GM18498 (cell line): ENCODE measurements around the gene ABCC10.

Source experiments
- ATAC-seq: cut with Tn5 transposase; IDR thresholded peaks from one replicate; pipeline ENCODE4 v1.9.1; 2021; ENCODE audit warnings: mild to moderate bottlenecking, moderate library complexity; ENCODE audit not compliant: unreplicated experiment

ABCC10 gene

DNA sequence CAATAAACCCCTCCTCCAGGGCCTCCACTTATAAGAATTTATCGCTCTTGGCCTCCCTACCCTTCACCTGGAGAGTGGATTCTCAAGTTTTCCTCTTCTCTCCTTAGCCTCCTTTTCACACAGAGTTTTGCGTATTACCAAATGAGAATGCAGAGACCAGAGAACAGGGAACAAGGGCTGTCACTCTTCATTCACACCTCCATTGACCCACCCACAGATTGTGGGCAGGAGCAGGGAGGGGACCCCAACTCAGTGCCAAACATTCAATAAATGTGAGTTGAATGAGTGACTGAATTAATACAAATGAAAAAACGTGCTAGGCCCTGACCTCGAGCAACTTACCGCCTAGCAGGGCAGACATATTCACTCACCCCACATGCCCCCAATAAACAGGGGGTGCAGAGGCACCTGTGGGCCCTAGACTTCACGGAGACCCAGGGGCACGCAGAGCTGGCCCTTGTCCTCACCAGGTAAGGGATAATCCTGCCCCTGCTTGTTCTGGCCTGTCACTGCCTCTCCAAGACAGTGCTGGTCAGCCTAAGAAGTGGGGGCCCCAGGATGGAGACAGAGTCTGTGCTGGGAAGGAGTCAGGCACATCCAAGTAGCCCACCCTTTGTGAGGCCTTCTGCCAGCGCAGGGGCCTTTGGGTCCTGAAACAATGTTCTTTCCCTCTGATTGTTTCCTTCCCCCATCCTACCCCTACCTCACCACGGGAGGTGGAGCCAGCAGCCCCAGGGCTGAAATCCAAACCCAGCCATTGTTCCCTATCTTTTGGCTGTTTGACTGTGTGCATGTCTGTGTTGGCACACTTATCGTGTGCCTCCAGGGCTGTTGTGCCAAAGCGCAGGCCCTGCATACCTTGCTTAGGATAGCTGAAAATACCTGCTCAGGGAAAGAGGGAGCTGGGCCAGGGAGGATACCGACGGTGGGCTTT, 41.7 kb downstream of the ABCC10 start:
- ATAC-seq: no peak

DNA sequence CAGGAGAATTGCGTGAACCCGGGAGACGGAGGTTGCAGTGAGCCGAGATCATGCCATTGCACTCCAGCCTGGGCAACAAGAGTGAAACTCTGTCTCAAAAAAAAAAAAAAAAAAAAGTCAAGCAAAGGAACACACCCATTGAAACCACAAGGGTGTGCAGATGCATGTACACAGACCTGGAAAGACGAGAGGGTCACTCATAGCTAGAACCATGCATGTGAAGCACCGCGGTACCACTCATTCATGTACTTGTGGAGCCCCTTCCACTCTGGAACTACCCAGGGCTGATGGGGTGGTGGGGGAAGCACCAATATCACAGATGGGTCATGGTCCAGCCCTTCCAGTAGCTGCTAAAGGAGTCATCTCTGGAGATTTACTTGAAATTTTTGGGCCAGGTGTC, 42.6 kb downstream of the ABCC10 start:
- no peak for ATAC-seq

DNA sequence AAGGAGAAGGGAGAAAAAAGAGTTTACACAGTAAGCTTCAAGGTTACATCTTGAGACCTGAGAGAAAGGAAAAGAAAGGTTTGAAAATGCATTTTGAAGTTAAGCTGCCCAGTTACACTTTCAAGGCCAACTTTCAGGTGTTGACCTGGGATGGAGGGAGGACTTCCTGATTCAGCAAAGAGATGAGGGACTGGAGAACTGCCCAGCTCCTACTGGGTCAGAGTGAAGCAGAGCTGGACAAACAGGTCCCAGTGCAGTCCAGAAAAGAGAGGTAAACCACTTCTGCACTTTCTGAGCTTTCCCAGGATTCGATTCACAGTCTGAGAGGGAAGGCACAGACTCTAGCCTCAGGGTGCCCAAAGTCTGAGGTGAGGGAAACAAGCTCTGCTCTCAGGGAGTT, 44.1 kb downstream of the ABCC10 start:
- no peak for ATAC-seq

DNA sequence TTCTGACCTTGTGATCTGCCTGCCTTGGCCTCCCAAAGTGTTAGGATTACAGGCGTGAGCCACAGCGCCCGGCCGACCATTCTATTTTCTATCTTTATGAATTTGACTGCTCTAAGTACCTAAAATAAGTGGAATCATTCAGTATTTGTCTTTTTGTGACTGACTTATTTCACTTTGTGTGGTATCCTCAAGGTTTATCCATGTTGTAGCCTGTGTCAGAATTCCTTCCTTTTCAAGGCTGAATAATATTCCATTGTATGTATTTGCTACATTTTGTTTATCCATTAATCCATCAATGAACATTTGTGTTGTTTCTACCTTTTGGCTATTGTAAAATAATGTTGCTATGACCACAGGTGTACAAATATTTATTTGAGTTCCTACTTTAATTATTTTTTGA, 45.2 kb downstream of the ABCC10 start:
- ATAC-seq: no peak

DNA sequence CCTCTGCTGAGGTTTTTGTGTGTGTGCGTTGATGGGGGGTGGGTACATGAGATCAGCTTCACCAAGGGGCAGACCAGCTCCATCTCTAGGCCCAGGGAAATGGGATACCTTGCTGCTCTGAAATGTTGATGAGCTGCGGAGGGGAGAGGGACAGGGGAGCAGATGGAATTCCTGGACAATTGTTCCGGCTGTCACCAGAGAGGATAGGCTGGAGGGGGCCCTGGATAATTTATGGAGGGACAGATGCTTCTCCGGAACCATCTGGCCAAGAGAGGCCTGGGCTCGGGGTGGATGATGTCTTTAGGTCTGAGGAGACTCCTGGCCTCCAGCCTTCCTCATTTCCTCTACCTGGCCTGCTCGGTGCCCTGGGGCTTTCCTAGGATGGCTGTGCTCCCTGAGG, 48.2 kb downstream of the ABCC10 start:
- ATAC-seq: no peak

DNA sequence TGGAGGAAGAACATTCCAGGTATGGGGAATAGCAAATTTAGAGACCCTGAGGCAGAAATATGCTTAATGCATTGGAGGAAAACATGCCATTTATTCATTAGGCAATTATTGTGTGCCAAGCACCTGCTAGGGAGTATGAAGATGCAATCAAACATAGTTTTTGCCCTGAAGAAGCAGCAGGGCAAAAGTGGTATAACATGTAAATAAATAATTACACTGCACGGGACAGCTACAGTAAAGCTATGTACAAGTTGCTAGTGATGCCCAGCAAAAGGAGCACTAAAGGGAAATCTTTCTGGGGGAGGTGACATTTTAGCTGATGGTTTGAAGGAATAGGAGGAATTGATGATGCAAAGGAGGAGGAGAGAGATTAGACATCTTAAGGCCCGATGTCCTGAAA, 49.4 kb downstream of the ABCC10 start:
- ATAC-seq: peak; percentile 11

DNA sequence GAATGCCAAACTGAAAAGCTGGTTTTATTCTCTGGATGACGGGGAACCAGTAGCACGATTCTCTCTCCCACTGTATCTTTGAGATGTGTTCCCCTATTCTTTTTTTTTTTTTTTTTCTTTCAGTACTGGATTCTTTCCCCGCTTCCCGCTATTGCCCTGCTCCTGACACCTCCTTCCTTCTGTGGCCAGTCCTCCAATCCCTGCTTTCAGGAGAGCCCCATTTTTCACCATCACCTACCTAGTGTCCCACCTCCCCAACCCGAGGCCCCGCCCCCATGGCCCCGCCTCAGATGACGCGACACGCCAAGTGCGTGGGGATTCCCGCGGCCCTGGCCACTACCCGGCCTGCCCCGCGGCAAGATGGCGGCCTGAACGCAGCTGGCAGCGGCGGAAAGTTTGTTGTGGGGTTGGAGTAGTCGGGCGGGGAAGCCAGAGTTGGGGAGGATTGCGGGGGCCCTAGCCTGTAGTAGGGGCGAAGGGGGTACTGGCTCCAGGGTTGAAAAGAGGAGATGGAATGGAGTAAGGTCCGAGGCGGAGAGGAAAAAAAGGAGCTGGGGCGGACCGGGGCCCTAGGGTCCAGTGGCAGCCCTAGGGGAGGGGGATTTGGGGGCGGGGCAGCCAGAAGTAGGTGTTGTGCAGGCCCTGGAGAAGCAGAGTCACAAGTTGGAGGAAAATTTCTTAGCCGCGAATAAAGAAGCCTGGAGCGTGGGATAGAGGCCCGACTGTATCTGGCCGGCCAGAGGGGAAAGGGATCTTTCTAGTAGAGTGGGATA, 50.1 kb downstream of the ABCC10 start, which contains the start of gene TJAP1:
TSS of gene TJAP1 (plus strand) at position 336 of the 773 bp plus-strand sequence. CDS start 21,432 bp downstream, outside the sequence.
- peak; percentile 98 for ATAC-seq

DNA sequence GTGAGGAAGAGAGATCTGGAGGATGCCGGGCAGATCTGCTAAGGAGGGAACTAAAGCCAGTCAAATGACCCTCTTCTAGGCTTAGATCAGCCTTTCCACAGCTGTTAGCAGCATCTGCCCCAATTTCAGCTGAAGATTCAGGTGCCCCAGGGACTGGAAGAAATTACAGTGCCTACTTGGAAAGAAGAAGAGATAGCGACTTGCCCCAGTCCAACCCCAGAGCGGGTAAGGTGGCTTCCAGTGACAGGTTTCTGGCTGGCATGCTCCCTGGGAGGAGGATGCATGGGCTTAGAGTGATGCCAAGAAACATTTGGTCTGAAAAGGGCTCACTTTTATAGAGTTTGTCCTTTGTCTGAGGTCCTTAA, 50.6 kb downstream of the ABCC10 start:
- no peak for ATAC-seq

DNA sequence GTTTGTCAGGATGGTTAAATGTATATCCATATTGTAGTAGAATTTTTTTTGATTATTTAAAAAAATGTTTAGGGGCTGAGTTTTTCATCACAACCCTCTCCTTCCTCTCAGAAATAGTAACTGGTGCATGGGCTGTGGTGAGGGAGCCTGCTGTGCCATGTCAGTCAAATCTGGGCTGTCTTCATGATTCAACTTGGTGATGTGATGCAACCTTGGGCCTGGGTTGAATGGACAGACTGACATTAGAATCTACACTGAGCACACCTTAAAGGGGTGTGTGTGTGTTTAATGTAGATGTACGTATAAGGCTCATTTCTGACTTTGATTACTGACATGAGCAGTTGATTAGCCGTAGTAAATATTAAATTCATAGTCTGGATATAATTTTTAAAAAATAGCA, 53.7 kb downstream of the ABCC10 start:
- no peak for ATAC-seq

DNA sequence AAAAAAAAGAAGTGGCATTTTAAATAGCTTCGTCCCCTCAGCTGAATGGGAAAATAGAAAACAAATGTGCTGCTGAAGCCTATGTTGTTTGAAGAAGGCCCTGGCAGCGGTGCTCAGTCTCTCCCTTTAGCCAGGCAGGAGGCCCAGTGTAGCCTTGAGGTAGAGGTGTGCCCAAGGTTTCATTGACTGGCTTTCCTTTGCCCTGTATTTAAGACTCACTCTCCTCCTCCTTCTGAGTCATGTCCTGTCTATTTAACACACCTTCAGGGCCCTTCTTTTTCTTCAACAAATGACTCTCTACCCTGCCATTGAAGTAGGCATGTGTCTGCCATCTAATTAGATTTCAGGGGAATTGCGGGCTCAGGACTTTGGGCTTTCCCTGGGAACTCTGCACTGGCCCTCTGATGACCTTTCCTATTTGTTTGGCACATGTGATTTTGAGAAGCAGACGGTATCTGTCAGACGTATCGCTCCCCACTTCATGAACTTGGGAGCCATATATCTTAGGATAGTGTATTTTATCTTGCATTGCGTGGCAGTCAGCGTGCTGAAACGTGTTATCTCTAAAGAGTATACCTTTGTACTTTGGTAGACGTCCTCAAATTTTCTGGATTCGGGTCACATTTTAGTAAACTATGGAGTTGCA, 54.4 kb downstream of the ABCC10 start:
- no peak for ATAC-seq

DNA sequence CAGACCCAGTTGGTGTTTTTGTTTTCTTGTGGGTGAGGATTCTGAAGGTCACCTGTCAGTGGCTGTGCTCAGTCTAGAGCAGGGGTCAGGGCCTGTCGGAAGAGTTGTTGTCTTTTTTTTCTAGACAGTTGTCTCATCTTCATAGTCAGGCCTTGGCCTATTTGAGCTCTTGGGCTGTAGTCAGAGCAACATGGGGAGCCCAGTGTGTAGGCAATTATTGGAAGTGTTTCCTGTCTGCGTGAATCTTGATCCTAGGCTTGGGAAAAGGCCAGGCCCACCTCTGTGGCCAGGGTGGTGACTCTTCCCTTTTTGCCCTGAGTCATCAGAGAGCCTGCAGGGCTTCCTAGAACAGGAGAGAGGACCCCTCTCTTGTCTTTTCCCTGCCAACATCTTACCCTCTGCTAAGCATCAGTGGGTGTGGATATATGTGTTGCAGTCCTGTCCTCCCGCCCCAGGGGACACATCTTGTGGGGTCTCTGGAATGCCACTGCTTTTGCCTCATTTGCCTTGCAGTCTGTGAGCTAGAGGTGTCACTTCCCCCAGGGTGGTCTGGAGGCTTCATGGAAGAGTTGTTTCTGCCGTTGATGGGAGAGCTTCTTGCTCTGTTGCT, 61.4 kb downstream of the ABCC10 start:
- no peak for ATAC-seq

DNA sequence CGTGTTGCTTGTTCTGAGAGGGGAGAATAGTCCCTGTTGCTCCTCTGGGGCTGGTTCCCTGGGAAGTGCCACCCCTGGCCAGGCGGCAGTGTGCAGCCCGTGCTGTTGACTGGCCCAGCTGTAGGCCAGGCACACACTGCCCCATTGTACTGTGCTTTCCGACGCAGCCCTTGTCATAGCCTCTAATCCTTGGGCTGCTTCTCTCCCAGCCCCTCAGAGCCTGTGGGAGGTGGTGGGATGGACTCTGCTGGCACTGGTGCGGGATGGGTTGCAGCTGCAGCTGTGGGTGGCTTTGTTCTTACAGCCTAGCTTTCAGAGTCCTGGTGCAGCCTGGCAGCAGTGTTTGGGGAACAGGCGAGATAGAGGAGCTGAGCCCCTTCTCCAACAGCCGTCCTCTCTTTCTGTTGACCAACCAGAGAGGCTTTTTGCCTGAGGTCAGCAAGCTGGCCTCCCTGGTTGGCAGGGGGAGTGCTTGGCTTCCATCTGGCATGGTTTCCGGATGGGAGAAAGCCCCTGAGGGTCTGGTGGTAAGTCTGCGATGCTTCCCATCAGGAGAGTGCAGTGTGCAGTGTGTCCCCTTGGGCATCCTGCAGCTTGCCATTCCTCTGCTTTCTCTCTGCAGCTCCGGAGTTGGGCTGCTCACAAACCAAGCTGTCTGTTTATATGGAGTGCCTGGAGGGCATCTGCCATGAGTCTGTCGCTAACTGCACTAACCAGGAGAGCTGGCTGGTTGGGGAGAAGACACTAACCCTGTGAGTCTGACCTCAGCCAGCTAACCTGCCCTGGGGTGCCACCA, 62.1 kb downstream of the ABCC10 start:
- no peak for ATAC-seq

DNA sequence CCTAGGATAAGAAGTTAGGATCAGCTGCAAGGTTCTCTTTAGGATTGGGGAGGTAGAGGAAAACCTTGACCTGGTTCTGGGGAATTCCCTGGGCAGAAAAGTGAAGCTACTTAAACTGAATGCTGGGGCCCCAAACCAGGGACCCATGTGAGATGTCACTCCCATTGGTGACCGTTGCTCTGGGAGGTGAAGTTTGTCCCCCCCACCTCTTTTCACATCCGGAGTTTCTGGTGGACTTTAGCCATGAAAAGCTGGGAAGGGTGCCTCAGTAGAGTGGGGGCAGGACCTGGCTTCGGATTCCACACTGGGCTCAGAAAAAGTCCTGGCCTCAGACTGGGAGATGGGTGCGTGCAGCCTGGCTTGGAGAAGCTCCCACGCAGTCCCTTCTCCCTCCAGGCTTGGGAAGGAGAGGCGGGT, 63.2 kb downstream of the ABCC10 start:
- no peak for ATAC-seq

DNA sequence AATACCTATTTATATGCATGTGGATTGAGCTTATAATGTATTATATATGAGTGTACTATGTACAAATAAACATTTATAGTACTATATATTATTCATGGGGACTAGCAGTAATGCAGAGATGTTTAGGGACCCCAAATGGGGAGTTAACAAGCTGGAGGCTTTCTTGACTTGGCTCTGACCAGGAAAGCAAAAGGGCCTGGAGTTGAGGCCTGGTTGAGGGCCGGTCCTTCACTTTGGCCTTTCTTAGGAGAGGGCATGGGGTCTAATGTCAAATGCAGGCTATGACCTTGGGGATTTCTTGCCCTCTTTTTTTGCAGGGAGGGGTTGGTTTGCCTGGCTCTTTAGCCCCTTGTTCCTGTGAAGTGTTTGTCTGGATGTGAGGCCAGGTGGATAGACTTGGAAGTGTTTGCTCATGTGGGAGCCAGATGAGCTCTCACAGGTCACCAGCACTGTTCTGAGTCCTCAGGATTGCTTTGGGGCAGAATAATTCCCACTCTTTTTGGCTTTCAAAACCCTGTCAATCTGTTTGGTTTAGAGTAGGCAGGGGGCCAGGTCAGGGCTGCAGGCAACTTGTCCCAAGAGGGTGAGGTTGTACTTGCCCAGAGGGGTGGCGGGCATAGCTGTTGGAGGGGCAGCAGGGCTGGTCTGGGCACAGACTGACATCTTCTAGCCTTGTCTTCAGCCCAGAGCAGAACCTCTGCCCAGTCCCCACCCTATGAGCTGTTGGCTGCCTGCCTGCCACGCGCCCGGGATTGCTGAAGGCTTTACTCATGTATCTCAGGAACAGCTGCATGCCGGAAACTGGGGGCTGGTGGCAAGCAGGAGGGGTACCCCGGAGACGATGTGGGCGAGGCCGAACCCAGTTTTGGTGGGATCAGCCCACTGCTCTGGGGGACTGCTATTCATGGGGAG, 64.7 kb downstream of the ABCC10 start:
- no peak for ATAC-seq

DNA sequence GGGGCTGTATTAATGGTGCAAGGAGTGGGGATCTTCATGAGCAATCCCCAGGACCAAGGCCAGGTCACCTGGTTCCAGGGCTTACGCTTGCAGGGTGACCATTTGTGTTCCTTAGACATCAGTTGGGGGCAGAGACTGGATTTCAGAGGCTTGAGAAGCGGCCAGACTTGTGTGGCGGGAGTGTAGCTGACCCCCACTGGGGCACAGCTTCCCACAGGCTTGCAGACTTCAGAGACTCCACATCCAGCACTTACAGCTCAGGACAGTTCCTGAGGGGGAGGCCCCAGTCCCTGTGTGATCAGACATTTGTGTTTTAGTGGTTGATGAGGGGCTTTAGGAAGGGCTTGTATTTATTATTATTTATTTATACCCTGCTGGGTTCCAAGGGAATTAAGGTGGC, 65.3 kb downstream of the ABCC10 start:
- no peak for ATAC-seq

DNA sequence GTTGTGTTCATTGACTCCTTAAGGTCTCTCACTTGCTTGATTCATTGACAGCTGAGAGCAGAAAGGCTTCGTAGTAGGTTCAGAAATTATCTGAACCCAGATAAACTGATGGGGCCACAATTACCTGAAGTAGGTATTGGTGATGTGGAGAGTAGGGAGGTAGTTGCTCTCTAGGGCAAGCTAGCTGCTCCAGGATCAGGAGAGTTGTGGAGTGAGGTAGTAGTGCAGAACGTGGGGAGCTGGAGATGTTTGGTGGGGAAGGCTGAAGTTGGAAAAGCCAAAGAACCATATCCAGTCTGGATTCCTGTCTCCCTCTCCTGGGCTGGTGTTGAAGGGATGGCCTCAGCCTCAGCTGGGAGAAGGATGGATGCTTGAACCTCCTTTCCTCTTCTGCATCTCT, 65.9 kb downstream of the ABCC10 start:
- ATAC-seq: no peak

DNA sequence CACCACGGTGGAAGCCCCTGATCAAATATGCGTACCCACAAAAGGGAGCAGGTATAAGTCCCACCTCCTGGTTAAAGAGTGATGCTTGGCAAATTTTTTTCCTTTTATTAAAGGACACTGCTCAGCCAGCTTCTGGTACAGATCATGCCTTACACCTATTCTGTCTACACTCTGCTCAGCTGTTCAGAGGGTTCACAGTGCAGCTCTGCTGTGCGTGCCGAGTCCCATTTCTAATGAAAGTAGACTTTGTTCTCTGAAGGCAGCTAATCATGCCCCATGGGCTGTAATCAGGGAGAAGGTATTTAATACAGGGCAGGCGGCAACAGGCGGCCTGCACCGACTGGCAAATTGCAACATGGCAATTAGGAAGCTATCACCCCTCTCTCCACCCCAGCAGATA, 66.5 kb downstream of the ABCC10 start:
- no peak for ATAC-seq

DNA sequence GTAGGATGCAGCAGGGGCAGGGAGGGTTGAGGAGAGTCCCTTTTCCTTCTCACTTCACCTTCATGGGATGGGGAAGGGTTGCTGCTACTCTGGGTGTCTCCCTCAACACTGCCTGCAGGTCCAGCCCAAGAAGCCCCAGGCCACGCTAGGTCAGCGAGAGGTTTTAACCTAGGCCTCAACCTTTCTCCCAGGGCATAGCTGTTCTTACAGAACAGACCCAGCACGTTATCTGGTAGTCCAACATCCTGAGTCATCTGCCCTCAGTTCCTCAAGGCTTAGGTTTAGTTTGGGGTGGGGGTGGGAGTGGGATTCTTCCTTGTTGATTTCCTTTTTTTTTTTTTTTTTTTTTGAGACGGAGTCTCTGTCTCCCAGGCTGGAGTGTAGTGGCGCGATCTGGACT, 67.0 kb downstream of the ABCC10 start:
- ATAC-seq: no peak

DNA sequence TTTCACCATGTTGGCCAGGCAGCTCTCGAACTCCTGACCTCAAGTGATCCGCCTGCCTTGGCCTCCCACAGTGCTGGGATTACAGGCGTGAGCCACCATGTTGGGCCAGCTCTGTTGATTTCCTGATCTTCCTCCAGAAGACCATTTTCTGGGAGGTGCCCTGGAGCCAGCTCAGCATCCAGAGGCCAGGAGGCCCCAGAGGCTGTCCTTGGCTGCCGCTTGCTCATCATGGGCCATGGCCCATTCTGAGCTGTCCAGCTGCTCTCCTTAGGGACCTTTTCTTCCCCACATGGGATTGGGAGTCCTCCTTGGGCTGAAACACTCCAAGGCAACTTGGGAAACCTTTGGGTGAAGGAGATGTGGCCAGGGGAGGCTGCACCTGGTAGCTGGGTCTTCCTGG, 67.4 kb downstream of the ABCC10 start:
- no peak for ATAC-seq
